ENCODE data around the gene PRR33. TPM values are rescaled to one million over a fixed set of nuclear protein-coding genes. Genes with fewer than 3 reads are reported as not detected.

PRR33 gene
- total and polyA plus RNA-seq, 12 donors: 0.09 to 6.5 (median 3.5) TPM

GRCh38 chr11:1866226-1866625 lies 25.5 kb downstream of the PRR33 start:
- ATAC-seq: no peak
- 82 to 91% methylated on average over 8 of the region's 8 CpGs for WGBS, 2 donors
- Histone ChIP-seq H3K36me3 (peaks cover 0 to 4% (median 0%) of the 10 kb centered on the region in 9 donors), H3K4me3 (peak overlapping the region in 5 of 10 donors; percentile 48 to 56 (median 52)), H3K27ac (peak overlapping the region in 7 of 10 donors; percentile 33 to 90 (median 79)), H3K27me3 (peaks cover 0 to 12% (median 5%) of the 10 kb centered on the region in 7 donors), H3K9me3 (no peaks in the 10 kb centered on the region), H3K4me1 (peaks cover 15 to 78% (median 30%) of the 10 kb centered on the region in 9 donors)
- no peak for TF ChIP-seq CTCF (IDR thresholded peaks at IDR 0.05)
- intact Hi-C loops (cut with DNase I): no loop called here
- no peak for DNase-seq

- H3K4me1 ChIP-seq: peaks cover 15 to 66% (median 27%) of the 10 kb centered on the region in 9 donors
- WGBS, 2 donors: 69 to 77% methylated on average over 30 of the region's 30 CpGs
- intact Hi-C loops (cut with DNase I): no loop called here
- ATAC-seq (peak in 4 of 8 donors; percentile 4 to 16 (median 12)), DNase-seq (peak in 1 of 2 donors; percentile 61)
- TF ChIP-seq CTCF (IDR thresholded peaks at IDR 0.05): no peak
- H3K27me3 ChIP-seq: peaks cover 0 to 12% (median 5%) of the 10 kb centered on the region in 7 donors
- H3K36me3 ChIP-seq: peaks cover 0 to 4% (median 0%) of the 10 kb centered on the region in 9 donors
- H3K9me3 ChIP-seq: no peaks in the 10 kb centered on the region
- peak overlapping the region; percentile 55 to 90 (median 84) for H3K27ac ChIP-seq
- H3K4me3 ChIP-seq: peak overlapping the region; percentile 10 to 56 (median 43)
Measured at GRCh38 chr11:1864831-1865665, 26.6 kb downstream of the PRR33 start.

- ATAC-seq: peak in 7 of 8 donors; percentile 0 to 21 (median 10)
Measured at GRCh38 chr11:1864231-1864630, 27.5 kb downstream of the PRR33 start.

More at GRCh38 chr11:1864231-1864630, 27.5 kb downstream of the PRR33 start:
- H3K4me1 ChIP-seq: peaks cover 15 to 62% (median 27%) of the 10 kb centered on the region in 9 donors
- intact Hi-C loops (cut with DNase I): no loop called here
- H3K27ac ChIP-seq: peak overlapping the region; percentile 55 to 90 (median 84)
- WGBS, 2 donors: 50 to 64% methylated on average over 18 of the region's 18 CpGs
- peaks cover 0 to 4% (median 0%) of the 10 kb centered on the region in 9 donors for H3K36me3 ChIP-seq
- DNase-seq: peak in 1 of 2 donors; percentile 38
- peak overlapping the region; percentile 10 to 56 (median 43) for H3K4me3 ChIP-seq
- TF ChIP-seq CTCF (IDR thresholded peaks at IDR 0.05): no peak
- peaks cover 0 to 10% (median 0%) of the 10 kb centered on the region in 7 donors for H3K27me3 ChIP-seq
- H3K9me3 ChIP-seq: no peaks in the 10 kb centered on the region

All from heart right ventricle (tissue), 16 donors.